Type B pancreatic cell (in vitro differentiated cells): ENCODE measurements around the gene BLOC1S5. TPM values are rescaled to one million over a fixed set of nuclear protein-coding genes. Genes with fewer than 3 reads are reported as not detected.
A peak's percentile ranks its signal among the peaks of the same experiment; 100 is the strongest.

Source experiments
- DNase-seq: peaks from one replicate; pipeline ENCODE4 v3.0.0; 2021; ENCODE audit warnings: mixed read lengths; ENCODE audit not compliant: unreplicated experiment; ENCODE audit errors: extremely low spot score
- H3K27ac Mint-ChIP-seq: 2 replicates; pipeline ENCODE4 v1.8.0; 2021; ENCODE audit warnings: mild to moderate bottlenecking, mixed read lengths
- H3K27me3 Mint-ChIP-seq: 2 replicates; pipeline ENCODE4 v1.8.0; 2021; ENCODE audit warnings: mixed read lengths
- H3K36me3 Mint-ChIP-seq: 2 replicates; pipeline ENCODE4 v1.8.0; 2021; ENCODE audit warnings: mixed read lengths
- H3K4me1 Mint-ChIP-seq: one replicate; pipeline ENCODE4 v1.8.0; 2021; ENCODE audit warnings: mixed read lengths; ENCODE audit not compliant: unreplicated experiment
- H3K4me3 Mint-ChIP-seq: 2 replicates; pipeline ENCODE4 v1.8.0; 2021; ENCODE audit warnings: mild to moderate bottlenecking, mixed read lengths
- H3K9me3 Mint-ChIP-seq: 2 replicates; pipeline ENCODE4 v1.8.0; 2021; ENCODE audit warnings: mixed read lengths
- total RNA-seq: library from RNA; stranded (reverse); gene quantifications from 2 replicates; pipeline ENCODE4 v1.2.1, GENCODE V29; 2021; ENCODE audit warnings: low replicate concordance
- TF ChIP-seq, protein P1 (sequence below): fragments of 200-600 bp; sonication (generic); conservative IDR thresholded peaks from 2 replicates; pipeline ENCODE4 v1.5.0; 2021; ENCODE audit warnings: antibody characterized with exemption, mild to moderate bottlenecking

BLOC1S5 gene
- total RNA-seq, 1 donor from 2014 or later: 14.2 TPM

- DNase-seq: no peak
- Mint-ChIP-seq H3K36me3 (peaks cover 14% of the 10 kb centered on the region), H3K4me1 (peaks cover 6% of the 10 kb centered on the region), H3K27me3 (no peaks in the 10 kb centered on the region), H3K27ac (no peak overlapping the region), H3K9me3 (no peaks in the 10 kb centered on the region), H3K4me3 (no peak overlapping the region)
- TF ChIP-seq, protein P1, sequence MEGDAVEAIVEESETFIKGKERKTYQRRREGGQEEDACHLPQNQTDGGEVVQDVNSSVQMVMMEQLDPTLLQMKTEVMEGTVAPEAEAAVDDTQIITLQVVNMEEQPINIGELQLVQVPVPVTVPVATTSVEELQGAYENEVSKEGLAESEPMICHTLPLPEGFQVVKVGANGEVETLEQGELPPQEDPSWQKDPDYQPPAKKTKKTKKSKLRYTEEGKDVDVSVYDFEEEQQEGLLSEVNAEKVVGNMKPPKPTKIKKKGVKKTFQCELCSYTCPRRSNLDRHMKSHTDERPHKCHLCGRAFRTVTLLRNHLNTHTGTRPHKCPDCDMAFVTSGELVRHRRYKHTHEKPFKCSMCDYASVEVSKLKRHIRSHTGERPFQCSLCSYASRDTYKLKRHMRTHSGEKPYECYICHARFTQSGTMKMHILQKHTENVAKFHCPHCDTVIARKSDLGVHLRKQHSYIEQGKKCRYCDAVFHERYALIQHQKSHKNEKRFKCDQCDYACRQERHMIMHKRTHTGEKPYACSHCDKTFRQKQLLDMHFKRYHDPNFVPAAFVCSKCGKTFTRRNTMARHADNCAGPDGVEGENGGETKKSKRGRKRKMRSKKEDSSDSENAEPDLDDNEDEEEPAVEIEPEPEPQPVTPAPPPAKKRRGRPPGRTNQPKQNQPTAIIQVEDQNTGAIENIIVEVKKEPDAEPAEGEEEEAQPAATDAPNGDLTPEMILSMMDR: no peak
Measured at GRCh38 chr6:8020083-8020482, 44.1 kb downstream of the BLOC1S5 start.

DNA sequence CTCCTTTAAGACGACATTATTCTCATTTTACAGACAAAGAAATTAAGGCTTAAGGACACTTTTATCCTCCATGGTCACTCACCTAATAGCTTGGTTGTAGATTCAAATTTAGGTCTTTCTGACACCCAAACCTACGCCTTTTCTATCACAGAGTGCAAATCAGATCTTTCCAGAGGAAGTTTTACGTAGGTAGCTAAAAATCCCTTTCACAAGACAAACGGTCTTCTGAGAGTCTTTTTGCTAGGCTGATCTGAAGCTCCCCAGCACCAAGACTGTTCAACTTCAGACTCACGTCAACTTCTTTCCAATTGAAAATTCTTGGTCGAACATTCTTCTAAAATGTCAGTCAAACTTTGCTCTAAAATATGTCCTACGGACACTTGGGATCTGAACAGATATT, 46.5 kb downstream of the BLOC1S5 start:
- Mint-ChIP-seq H3K4me3 (no peak overlapping the region), H3K27me3 (no peaks in the 10 kb centered on the region), H3K36me3 (peaks cover 12% of the 10 kb centered on the region), H3K27ac (no peak overlapping the region), H3K9me3 (no peaks in the 10 kb centered on the region), H3K4me1 (no peaks in the 10 kb centered on the region)
- no peak for DNase-seq
- TF ChIP-seq, protein P1: no peak

DNA sequence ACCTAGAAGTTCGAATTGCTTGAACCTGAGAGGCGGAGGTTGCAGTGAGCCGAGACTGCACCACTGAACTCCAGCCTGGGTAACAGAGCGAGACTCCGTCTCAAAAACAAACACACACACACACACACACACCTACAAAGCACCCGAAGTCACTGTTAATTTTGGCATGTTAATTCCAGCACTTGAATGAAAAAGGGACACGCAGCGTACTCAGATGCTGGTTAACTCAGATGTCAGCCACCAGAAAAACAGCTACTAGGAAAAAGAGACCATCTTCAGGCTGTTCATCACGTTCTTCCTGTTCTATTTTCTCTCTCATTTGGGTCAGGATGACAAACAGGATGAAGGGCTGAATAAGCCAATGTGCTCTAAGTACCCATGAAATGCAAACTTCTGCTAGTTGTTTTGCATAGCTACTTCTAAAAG, 46.9 kb downstream of the BLOC1S5 start:
- DNase-seq: no peak
- H3K27me3 Mint-ChIP-seq: no peaks in the 10 kb centered on the region
- H3K27ac Mint-ChIP-seq: no peak overlapping the region
- peaks cover 12% of the 10 kb centered on the region for H3K36me3 Mint-ChIP-seq
- TF ChIP-seq, protein P1: no peak
- no peaks in the 10 kb centered on the region for H3K4me1 Mint-ChIP-seq
- H3K4me3 Mint-ChIP-seq: no peak overlapping the region
- no peaks in the 10 kb centered on the region for H3K9me3 Mint-ChIP-seq

DNA sequence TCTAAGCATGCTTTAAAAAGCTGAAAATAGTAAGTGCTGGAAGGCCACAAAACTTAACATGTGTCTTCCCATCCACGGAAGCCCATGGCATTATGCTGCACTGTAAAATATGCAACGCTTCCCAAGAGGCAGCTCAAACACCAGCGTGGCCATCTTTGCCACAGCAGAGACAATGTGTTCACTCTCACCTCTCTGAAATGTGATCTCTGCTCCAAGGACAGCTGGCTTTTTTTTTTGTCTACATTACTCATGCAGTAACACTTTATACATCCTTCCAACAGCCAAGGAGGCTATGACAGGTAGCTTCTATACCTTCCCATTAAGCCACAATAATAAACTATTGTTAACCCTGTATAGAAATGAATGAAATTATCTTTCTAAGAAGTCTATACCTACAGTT, 49.2 kb downstream of the BLOC1S5 start:
- Mint-ChIP-seq H3K4me1 (peaks cover 3% of the 10 kb centered on the region), H3K4me3 (no peak overlapping the region), H3K27ac (no peak overlapping the region), H3K36me3 (peaks cover 12% of the 10 kb centered on the region), H3K9me3 (no peaks in the 10 kb centered on the region), H3K27me3 (no peaks in the 10 kb centered on the region)
- TF ChIP-seq, protein P1: no peak
- no peak for DNase-seq

DNA sequence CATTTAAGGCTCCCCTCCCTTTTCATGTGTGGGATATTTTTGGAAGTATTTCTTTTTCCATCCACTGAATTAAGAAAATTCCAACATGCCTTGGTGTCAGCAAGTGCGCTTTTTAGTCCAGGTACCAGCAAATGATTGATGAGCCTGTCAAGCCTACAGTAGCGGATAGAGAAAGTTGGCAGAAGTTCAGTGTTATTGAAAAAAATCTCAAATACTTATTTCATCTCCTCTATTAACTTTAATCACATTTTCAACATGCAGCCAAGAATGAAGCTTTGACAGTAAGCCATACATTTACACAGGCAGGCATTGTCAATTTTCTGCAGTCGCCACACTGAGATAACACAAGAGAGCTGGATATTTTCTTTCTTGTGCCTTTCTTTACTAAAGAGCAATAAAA, 50.4 kb downstream of the BLOC1S5 start:
- no peaks in the 10 kb centered on the region for H3K9me3 Mint-ChIP-seq
- no peak for DNase-seq
- TF ChIP-seq, protein P1: no peak
- peaks cover 12% of the 10 kb centered on the region for H3K36me3 Mint-ChIP-seq
- H3K4me3 Mint-ChIP-seq: no peak overlapping the region
- peaks cover 5% of the 10 kb centered on the region for H3K4me1 Mint-ChIP-seq
- H3K27me3 Mint-ChIP-seq: no peaks in the 10 kb centered on the region
- no peak overlapping the region for H3K27ac Mint-ChIP-seq

DNA sequence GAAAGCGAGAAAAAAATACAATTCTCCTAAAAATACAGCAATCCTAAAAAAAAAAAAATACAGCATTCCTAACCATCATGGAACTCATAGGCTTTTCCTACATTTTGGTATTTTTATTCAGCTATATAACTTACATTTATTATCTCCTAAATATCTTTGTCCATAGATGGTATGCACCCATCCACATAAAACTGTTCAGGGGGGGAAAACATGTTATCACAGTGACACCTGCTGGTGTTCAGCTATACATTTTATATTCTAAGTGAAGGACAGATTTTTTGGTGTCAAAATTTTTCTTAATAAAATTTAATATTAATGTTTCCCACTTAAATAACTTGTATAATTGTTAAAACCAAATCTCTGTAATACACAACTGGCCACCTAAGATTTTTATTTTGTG, 58.0 kb downstream of the BLOC1S5 start:
- no peaks in the 10 kb centered on the region for H3K9me3 Mint-ChIP-seq
- DNase-seq: no peak
- no peak overlapping the region for H3K4me3 Mint-ChIP-seq
- no peaks in the 10 kb centered on the region for H3K36me3 Mint-ChIP-seq
- H3K4me1 Mint-ChIP-seq: peaks cover 5% of the 10 kb centered on the region
- H3K27me3 Mint-ChIP-seq: peaks cover 4% of the 10 kb centered on the region
- TF ChIP-seq, protein P1: peak; percentile 77
- H3K27ac Mint-ChIP-seq: no peak overlapping the region
